DND-41 (cell line): Measurements from ENCODE around the gene NCK2.

ENCODE experiments used
- CTCF ChIP-seq: IDR thresholded peaks from 2 replicates; pipeline ENCODE4 v1.5.1; 2012; ENCODE audit warnings: borderline replicate concordance, low read length, moderate library complexity, mild to moderate bottlenecking; ENCODE audit not compliant: poor library complexity, severe bottlenecking; ENCODE audit errors: extremely low read depth
- EZH2 ChIP-seq: IDR thresholded peaks from 3 replicates; pipeline ENCODE4 v1.6.1; 2012; ENCODE audit warnings: borderline replicate concordance, low read depth, mild to moderate bottlenecking, moderate library complexity, low read length, inconsistent platforms; ENCODE audit not compliant: severe bottlenecking

DNA sequence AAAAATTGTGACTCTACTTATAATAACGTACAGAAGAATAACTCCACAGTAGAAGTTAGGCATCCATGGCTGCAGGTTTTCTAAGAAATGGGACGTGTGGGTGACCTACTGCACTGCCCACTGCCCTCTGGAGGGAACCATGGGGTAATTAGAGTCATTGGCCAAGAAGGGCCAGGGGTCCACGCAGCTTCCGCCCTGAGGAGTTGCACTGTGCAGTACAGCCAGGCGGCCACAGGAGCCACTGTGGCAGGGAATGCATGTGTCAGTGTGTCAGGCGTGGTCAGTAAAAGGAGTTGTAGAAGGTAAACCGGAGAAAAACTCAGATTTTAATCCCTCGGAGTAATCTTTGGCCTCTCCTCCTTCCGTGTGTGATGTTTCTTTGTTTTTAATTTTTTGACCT lies 24.8 kb downstream of the NCK2 start:
- TF ChIP-seq EZH2: no peak
- TF ChIP-seq CTCF: peak; percentile 29
